ENCODE measurements around the gene TBC1D16. TPM values are rescaled to one million over a fixed set of nuclear protein-coding genes. Genes with fewer than 3 reads are reported as not detected.

The TBC1D16 gene
- total RNA-seq, 4 donors from 2014 or later = 11.9 to 29.7 (median 22.2) TPM

GRCh38 chr17:79952265-79952877 is 83.3 kb downstream of the TBC1D16 start:
- DNase-seq = no peak
- TF ChIP-seq CTCF (IDR thresholded peaks at IDR 0.05) (no peak), POLR2A (IDR thresholded peaks at IDR 0.05) (no peak)
- peaks cover 0 to 15% (median 0%) of the 10 kb centered on the region in 3 donors for H3K36me3 ChIP-seq
- H3K9me3 ChIP-seq = no peaks in the 10 kb centered on the region
- no peak overlapping the region for H3K4me3 ChIP-seq
- H3K27ac ChIP-seq = peak overlapping the region in 1 of 4 donors; percentile 46
- peaks cover 0 to 20% (median 0%) of the 10 kb centered on the region in 4 donors for H3K4me1 ChIP-seq
- H3K27me3 ChIP-seq = no peaks in the 10 kb centered on the region

GRCh38 chr17:79951361-79952264 is 84.1 kb downstream of the TBC1D16 start:
- Histone ChIP-seq H3K4me1 (peaks cover 0 to 20% (median 0%) of the 10 kb centered on the region in 4 donors), H3K4me3 (no peak overlapping the region), H3K36me3 (peaks cover 0 to 19% (median 0%) of the 10 kb centered on the region in 3 donors), H3K9me3 (no peaks in the 10 kb centered on the region), H3K27ac (peak overlapping the region in 3 of 4 donors; percentile 31 to 57 (median 46)), H3K27me3 (no peaks in the 10 kb centered on the region)
- peak in 2 of 3 donors; percentile 46 to 58 for DNase-seq
- TF ChIP-seq POLR2A (IDR thresholded peaks at IDR 0.05) = no peak
- peak in 1 of 6 experiments; percentile 27 for TF ChIP-seq CTCF (IDR thresholded peaks at IDR 0.05)

GRCh38 chr17:79950751-79951150 is 84.9 kb downstream of the TBC1D16 start:
- Histone ChIP-seq H3K27ac (peak overlapping the region in 1 of 4 donors; percentile 13), H3K4me3 (peak overlapping the region in 2 of 4 donors; percentile 4 to 11), H3K27me3 (no peaks in the 10 kb centered on the region), H3K36me3 (peaks cover 0 to 19% (median 0%) of the 10 kb centered on the region in 3 donors), H3K9me3 (no peaks in the 10 kb centered on the region), H3K4me1 (peaks cover 0 to 20% (median 0%) of the 10 kb centered on the region in 4 donors)
- TF ChIP-seq CTCF (IDR thresholded peaks at IDR 0.05) = peak in 1 of 6 experiments; percentile 4
- no peak for TF ChIP-seq POLR2A (IDR thresholded peaks at IDR 0.05)
- peak in 2 of 3 donors; percentile 37 to 46 for DNase-seq

- peaks cover 0 to 20% (median 0%) of the 10 kb centered on the region in 4 donors for H3K4me1 ChIP-seq
- TF ChIP-seq POLR2A (IDR thresholded peaks at IDR 0.05) (no peak), CTCF (IDR thresholded peaks at IDR 0.05) (no peak)
- H3K36me3 ChIP-seq = peaks cover 0 to 19% (median 0%) of the 10 kb centered on the region in 3 donors
- DNase-seq = peak in 2 of 3 donors; percentile 47 to 58
- H3K27me3 ChIP-seq = no peaks in the 10 kb centered on the region
- H3K27ac ChIP-seq = peak overlapping the region in 1 of 4 donors; percentile 13
- no peaks in the 10 kb centered on the region for H3K9me3 ChIP-seq
- H3K4me3 ChIP-seq = peak overlapping the region in 2 of 4 donors; percentile 4 to 11
These were observed 85.4 kb downstream of the TBC1D16 start for GRCh38 chr17:79950306-79950705.

GRCh38 chr17:79949656-79950209 is 85.9 kb downstream of the TBC1D16 start:
- peaks cover 0 to 25% (median 0%) of the 10 kb centered on the region in 3 donors for H3K36me3 ChIP-seq
- DNase-seq = peak in 1 of 3 donors; percentile 35
- H3K4me3 ChIP-seq = no peak overlapping the region
- H3K27ac ChIP-seq = peak overlapping the region in 1 of 4 donors; percentile 13
- TF ChIP-seq CTCF (IDR thresholded peaks at IDR 0.05) (no peak), POLR2A (IDR thresholded peaks at IDR 0.05) (no peak)
- no peaks in the 10 kb centered on the region for H3K27me3 ChIP-seq
- peaks cover 0 to 20% (median 0%) of the 10 kb centered on the region in 4 donors for H3K4me1 ChIP-seq
- H3K9me3 ChIP-seq = no peaks in the 10 kb centered on the region

Data from Peyer's patch (tissue), 4 donors.